ENCODE results near the gene PSD4. TPM values are rescaled to one million over a fixed set of nuclear protein-coding genes. Genes with fewer than 3 reads are reported as not detected.

The PSD4 gene
- total and polyA plus RNA-seq, 2 experiments from 2014 or later, result 2.5 to 9.0 TPM

GRCh38 chr2:113133704-113134598 lies 39.8 kb upstream of the PSD4 start:
- Histone ChIP-seq H3K36me3 (no peaks in the 10 kb centered on the region), H3K4me1 (ENCODE audit: low read depth) (peaks cover 2% of the 10 kb centered on the region), H3K27me3 (no peaks in the 10 kb centered on the region), H3K9me3 (ENCODE audit: low read depth) (no peaks in the 10 kb centered on the region), H3K27ac (no peak overlapping the region), H3K4me3 (no peak overlapping the region)
- TF ChIP-seq CTCF (IDR thresholded peaks at IDR 0.05; ENCODE audit: low read depth, low read length), result no peak
- no peak for DNase-seq (ENCODE audit: low read depth in 1 of 2, low spot score in 1 of 2)

- Histone ChIP-seq H3K4me3 (no peak overlapping the region), H3K27ac (no peak overlapping the region), H3K27me3 (no peaks in the 10 kb centered on the region), H3K9me3 (ENCODE audit: low read depth) (no peaks in the 10 kb centered on the region), H3K36me3 (no peaks in the 10 kb centered on the region), H3K4me1 (ENCODE audit: low read depth) (peaks cover 6% of the 10 kb centered on the region)
- DNase-seq (ENCODE audit: low read depth in 1 of 2, low spot score in 1 of 2), result no peak
- TF ChIP-seq CTCF (IDR thresholded peaks at IDR 0.05; ENCODE audit: low read depth, low read length), result no peak
Measured at GRCh38 chr2:113134717-113135116, 39.1 kb upstream of the PSD4 start.

- H3K36me3 ChIP-seq, result no peaks in the 10 kb centered on the region
- H3K27ac ChIP-seq, result no peak overlapping the region
- no peak overlapping the region for H3K4me3 ChIP-seq
- H3K27me3 ChIP-seq, result no peaks in the 10 kb centered on the region
- H3K4me1 ChIP-seq (ENCODE audit: low read depth), result peaks cover 6% of the 10 kb centered on the region
- DNase-seq (ENCODE audit: low read depth in 1 of 2, low spot score in 1 of 2), result no peak
- no peak for TF ChIP-seq CTCF (IDR thresholded peaks at IDR 0.05; ENCODE audit: low read depth, low read length)
- no peaks in the 10 kb centered on the region for H3K9me3 ChIP-seq (ENCODE audit: low read depth)
Measured at GRCh38 chr2:113135317-113135716, 38.5 kb upstream of the PSD4 start.

GRCh38 chr2:113136828-113137775 lies 36.7 kb upstream of the PSD4 start:
- Histone ChIP-seq H3K27ac (no peak overlapping the region), H3K4me1 (ENCODE audit: low read depth) (peaks cover 6% of the 10 kb centered on the region), H3K36me3 (no peaks in the 10 kb centered on the region), H3K4me3 (no peak overlapping the region), H3K9me3 (ENCODE audit: low read depth) (no peaks in the 10 kb centered on the region), H3K27me3 (no peaks in the 10 kb centered on the region)
- peak; percentile 57 to 68 for DNase-seq (ENCODE audit: low read depth in 1 of 2, low spot score in 1 of 2)
- peak; percentile 70 for TF ChIP-seq CTCF (IDR thresholded peaks at IDR 0.05; ENCODE audit: low read depth, low read length)

GRCh38 chr2:113137827-113138226 lies 35.9 kb upstream of the PSD4 start:
- H3K36me3 ChIP-seq, result no peaks in the 10 kb centered on the region
- H3K4me1 ChIP-seq (ENCODE audit: low read depth), result peaks cover 6% of the 10 kb centered on the region
- no peak for TF ChIP-seq CTCF (IDR thresholded peaks at IDR 0.05; ENCODE audit: low read depth, low read length)
- no peaks in the 10 kb centered on the region for H3K27me3 ChIP-seq
- DNase-seq (ENCODE audit: low read depth in 1 of 2, low spot score in 1 of 2), result no peak
- no peaks in the 10 kb centered on the region for H3K9me3 ChIP-seq (ENCODE audit: low read depth)
- no peak overlapping the region for H3K27ac ChIP-seq
- H3K4me3 ChIP-seq, result no peak overlapping the region
